ENCODE measurements around the gene MLLT3.
A peak's percentile ranks its signal among the peaks of the same experiment; 100 is the strongest.

MLLT3 gene

GRCh38 chr9:20611691-20612287, 10.5 kb downstream of the MLLT3 start:
- DNase-seq (ENCODE audit: insufficient read length) (no peak), FAIRE-seq (no peak)
- TF ChIP-seq POLR2AphosphoS5 (IDR thresholded peaks at IDR 0.05; ENCODE audit: low read depth, low read length) (no peak), TAF1 (IDR thresholded peaks at IDR 0.05; ENCODE audit: borderline replicate concordance, low read depth, low read length) (no peak), POLR2A (IDR thresholded peaks at IDR 0.05; ENCODE audit: low read depth, low read length) (no peak)

GRCh38 chr9:20610591-20610990, 11.7 kb downstream of the MLLT3 start:
- DNase-seq (ENCODE audit: insufficient read length) (no peak), FAIRE-seq (peak; percentile 54)
- TF ChIP-seq POLR2A (IDR thresholded peaks at IDR 0.05; ENCODE audit: low read depth, low read length) (no peak), TAF1 (IDR thresholded peaks at IDR 0.05; ENCODE audit: borderline replicate concordance, low read depth, low read length) (no peak), POLR2AphosphoS5 (IDR thresholded peaks at IDR 0.05; ENCODE audit: low read depth, low read length) (no peak)

GRCh38 chr9:20608582-20608981, 13.7 kb downstream of the MLLT3 start:
- DNase-seq (ENCODE audit: insufficient read length) (no peak), FAIRE-seq (no peak)
- TF ChIP-seq TAF1 (IDR thresholded peaks at IDR 0.05; ENCODE audit: borderline replicate concordance, low read depth, low read length) (no peak), POLR2A (IDR thresholded peaks at IDR 0.05; ENCODE audit: low read depth, low read length) (no peak), POLR2AphosphoS5 (IDR thresholded peaks at IDR 0.05; ENCODE audit: low read depth, low read length) (no peak)

- DNase-seq (ENCODE audit: insufficient read length) (no peak), FAIRE-seq (no peak)
- no peak for TF ChIP-seq TAF1 (IDR thresholded peaks at IDR 0.05; ENCODE audit: borderline replicate concordance, low read depth, low read length)
- no peak for TF ChIP-seq POLR2A (IDR thresholded peaks at IDR 0.05; ENCODE audit: low read depth, low read length)
- no peak for TF ChIP-seq POLR2AphosphoS5 (IDR thresholded peaks at IDR 0.05; ENCODE audit: low read depth, low read length)
Observed at GRCh38 chr9:20606652-20607051, 15.6 kb downstream of the MLLT3 start.

GRCh38 chr9:20604562-20604961, 17.7 kb downstream of the MLLT3 start:
- TF ChIP-seq TAF1 (IDR thresholded peaks at IDR 0.05; ENCODE audit: borderline replicate concordance, low read depth, low read length) (no peak), POLR2AphosphoS5 (IDR thresholded peaks at IDR 0.05; ENCODE audit: low read depth, low read length) (no peak), POLR2A (IDR thresholded peaks at IDR 0.05; ENCODE audit: low read depth, low read length) (no peak)
- FAIRE-seq (peak; percentile 88), DNase-seq (ENCODE audit: insufficient read length) (no peak)

- DNase-seq (ENCODE audit: insufficient read length), result no peak
- no peak for TF ChIP-seq POLR2AphosphoS5 (IDR thresholded peaks at IDR 0.05; ENCODE audit: low read depth, low read length)
- no peak for TF ChIP-seq POLR2A (IDR thresholded peaks at IDR 0.05; ENCODE audit: low read depth, low read length)
- TF ChIP-seq TAF1 (IDR thresholded peaks at IDR 0.05; ENCODE audit: borderline replicate concordance, low read depth, low read length), result no peak
- FAIRE-seq, result peak; percentile 46
Observed at GRCh38 chr9:20603524-20604268, 18.6 kb downstream of the MLLT3 start.

GRCh38 chr9:20601292-20601691, 21.0 kb downstream of the MLLT3 start:
- FAIRE-seq (no peak), DNase-seq (ENCODE audit: insufficient read length) (no peak)
- TF ChIP-seq TAF1 (IDR thresholded peaks at IDR 0.05; ENCODE audit: borderline replicate concordance, low read depth, low read length), result no peak
- TF ChIP-seq POLR2AphosphoS5 (IDR thresholded peaks at IDR 0.05; ENCODE audit: low read depth, low read length), result no peak
- no peak for TF ChIP-seq POLR2A (IDR thresholded peaks at IDR 0.05; ENCODE audit: low read depth, low read length)

- DNase-seq (ENCODE audit: insufficient read length), result no peak
- TF ChIP-seq POLR2AphosphoS5 (IDR thresholded peaks at IDR 0.05; ENCODE audit: low read depth, low read length) (no peak), TAF1 (IDR thresholded peaks at IDR 0.05; ENCODE audit: borderline replicate concordance, low read depth, low read length) (no peak), POLR2A (IDR thresholded peaks at IDR 0.05; ENCODE audit: low read depth, low read length) (no peak)
- FAIRE-seq, result no peak
Observed at GRCh38 chr9:20599195-20599594, 23.1 kb downstream of the MLLT3 start.

GRCh38 chr9:20598367-20598766, 23.9 kb downstream of the MLLT3 start:
- TF ChIP-seq POLR2AphosphoS5 (IDR thresholded peaks at IDR 0.05; ENCODE audit: low read depth, low read length) (no peak), TAF1 (IDR thresholded peaks at IDR 0.05; ENCODE audit: borderline replicate concordance, low read depth, low read length) (no peak), POLR2A (IDR thresholded peaks at IDR 0.05; ENCODE audit: low read depth, low read length) (no peak)
- peak; percentile 77 for FAIRE-seq
- DNase-seq (ENCODE audit: insufficient read length), result no peak

GRCh38 chr9:20597862-20598261, 24.4 kb downstream of the MLLT3 start:
- TF ChIP-seq POLR2AphosphoS5 (IDR thresholded peaks at IDR 0.05; ENCODE audit: low read depth, low read length) (no peak), TAF1 (IDR thresholded peaks at IDR 0.05; ENCODE audit: borderline replicate concordance, low read depth, low read length) (no peak), POLR2A (IDR thresholded peaks at IDR 0.05; ENCODE audit: low read depth, low read length) (no peak)
- FAIRE-seq (peak; percentile 74), DNase-seq (ENCODE audit: insufficient read length) (no peak)

GRCh38 chr9:20594608-20595007, 27.7 kb downstream of the MLLT3 start:
- no peak for DNase-seq (ENCODE audit: insufficient read length)

GRCh38 chr9:20593537-20593936, 28.8 kb downstream of the MLLT3 start:
- no peak for TF ChIP-seq TAF1 (IDR thresholded peaks at IDR 0.05; ENCODE audit: borderline replicate concordance, low read depth, low read length)
- TF ChIP-seq POLR2AphosphoS5 (IDR thresholded peaks at IDR 0.05; ENCODE audit: low read depth, low read length), result no peak
- TF ChIP-seq POLR2A (IDR thresholded peaks at IDR 0.05; ENCODE audit: low read depth, low read length), result no peak
- FAIRE-seq, result peak; percentile 9

More at GRCh38 chr9:20594608-20595007, 27.7 kb downstream of the MLLT3 start:
- FAIRE-seq, result peak; percentile 54
- TF ChIP-seq POLR2A (IDR thresholded peaks at IDR 0.05; ENCODE audit: low read depth, low read length) (no peak), TAF1 (IDR thresholded peaks at IDR 0.05; ENCODE audit: borderline replicate concordance, low read depth, low read length) (no peak), POLR2AphosphoS5 (IDR thresholded peaks at IDR 0.05; ENCODE audit: low read depth, low read length) (no peak)

More at GRCh38 chr9:20593537-20593936, 28.8 kb downstream of the MLLT3 start:
- no peak for DNase-seq (ENCODE audit: insufficient read length)

Measured in GM12892 (cell line).